Gastrocnemius medialis (tissue), 4 donors: ENCODE results near the gene SLC35F1. TPM values are rescaled to one million over a fixed set of nuclear protein-coding genes. Genes with fewer than 3 reads are reported as not detected.

Experiments
- ATAC-seq, 2 donors: fragments of 150-250 bp; one replicate each; pipeline ENCODE4 v1.9.1; 2016
- DNase-seq, 2 donors: peaks; one replicate each; pipeline ENCODE4 v3.0.0-alpha.2; 2019
- H3K27ac ChIP-seq, 4 donors: fragments of 200-600 bp; sonication (generic); 1 replicate in 1 of 4; 2 replicates in 3 of 4; pipeline ENCODE4 v1.5.1; 2016 to 2018; ENCODE audit warnings: mild to moderate bottlenecking in 2 of 4, moderate library complexity in 1 of 4
- H3K27me3 ChIP-seq, 3 donors: fragments of 200-600 bp; sonication (generic) in 2 of 3; 1 replicate in 1 of 3; 2 replicates in 2 of 3; pipeline versions ENCODE4 v1.5.1 to v1.6.0; 2016 to 2019; ENCODE audit warnings: mild to moderate bottlenecking in 1 of 3, moderate library complexity in 1 of 3
- H3K36me3 ChIP-seq, 2 donors: fragments of 200-600 bp; sonication (generic) in 1 of 2; one replicate each; pipeline ENCODE4 v1.5.1; 2017 to 2018
- H3K4me1 ChIP-seq, 2 donors: fragments of 200-600 bp; sonication (generic) in 1 of 2; one replicate each; pipeline ENCODE4 v1.5.1; 2016 to 2017; ENCODE audit warnings: mild to moderate bottlenecking in 2 of 2
- H3K4me3 ChIP-seq, 4 donors: fragments of 200-600 bp; sonication (generic) in 3 of 4; 1 replicate in 1 of 4; 2 replicates in 3 of 4; pipeline ENCODE4 v1.5.1; 2016 to 2019; ENCODE audit warnings: mild to moderate bottlenecking in 2 of 4
- H3K9me3 ChIP-seq, 3 donors: fragments of 200-600 bp; sonication (generic) in 2 of 3; 1 replicate in 1 of 3; 2 replicates in 2 of 3; pipeline ENCODE4 v1.5.1; 2016 to 2019
- CTCF ChIP-seq, 5 experiments: fragments of 450-650 bp in 3 of 5; fragments of 200-600 bp in 2 of 5; sonication (generic) in 2 of 5; IDR thresholded peaks in 4 of 5; conservative IDR thresholded peaks in 1 of 5; 1 replicate in 4 of 5; 2 replicates in 1 of 5; pipeline ENCODE4 v1.5.1; 2016 to 2019; ENCODE audit warnings: antibody characterized with exemption in 5 of 5, mild to moderate bottlenecking in 3 of 5, moderate library complexity in 3 of 5
- POLR2A ChIP-seq, 2 donors: fragments of 450-650 bp; IDR thresholded peaks; one replicate each; pipeline ENCODE4 v1.6.1; 2017; ENCODE audit warnings: antibody characterized with exemption in 2 of 2, mild to moderate bottlenecking in 2 of 2, moderate library complexity in 2 of 2
- in situ Hi-C, 4 donors: fragments of 200-750 bp; cut with MboI; loops; one replicate each; pipeline versions ENCODE4 v1.15.0 to v1.8.0; 2017; ENCODE audit warnings: low sequenced_read_pairs in 4 of 4
- intact Hi-C: fragments of 100-400 bp; cut with DNase I; formaldehyde crosslinking; loops from one replicate; pipeline ENCODE4 v1.15.1; 2023; ENCODE audit warnings: low total_unique reads
- total RNA-seq, 4 donors: library from RNA; depleted of rRNA; stranded (reverse); fragments of >200 nt; gene quantifications; one replicate each; pipeline versions ENCODE4 v1.1.0 to v1.2.3, GENCODE V29; 2016

SLC35F1 gene
- total RNA-seq, 4 donors from 2014 or later: 0.13 to 0.29 TPM; not detected in 2

- Histone ChIP-seq H3K36me3 (no peaks in the 10 kb centered on the region), H3K27ac (no peak overlapping the region), H3K4me3 (no peak overlapping the region), H3K4me1 (no peaks in the 10 kb centered on the region), H3K9me3 (no peaks in the 10 kb centered on the region), H3K27me3 (no peaks in the 10 kb centered on the region)
- ATAC-seq (no peak), DNase-seq (no peak)
- TF ChIP-seq POLR2A (IDR thresholded peaks at IDR 0.05) (no peak), CTCF (IDR thresholded peaks at IDR 0.05 in 4 of 5, conservative IDR thresholded peaks at IDR 0.05 in 1 of 5) (no peak)
- in situ Hi-C loops (no loop called here), intact Hi-C loops (no loop called here)
These were observed 179.1 kb downstream of the SLC35F1 start for GRCh38 chr6:118086159-118086558.

DNA sequence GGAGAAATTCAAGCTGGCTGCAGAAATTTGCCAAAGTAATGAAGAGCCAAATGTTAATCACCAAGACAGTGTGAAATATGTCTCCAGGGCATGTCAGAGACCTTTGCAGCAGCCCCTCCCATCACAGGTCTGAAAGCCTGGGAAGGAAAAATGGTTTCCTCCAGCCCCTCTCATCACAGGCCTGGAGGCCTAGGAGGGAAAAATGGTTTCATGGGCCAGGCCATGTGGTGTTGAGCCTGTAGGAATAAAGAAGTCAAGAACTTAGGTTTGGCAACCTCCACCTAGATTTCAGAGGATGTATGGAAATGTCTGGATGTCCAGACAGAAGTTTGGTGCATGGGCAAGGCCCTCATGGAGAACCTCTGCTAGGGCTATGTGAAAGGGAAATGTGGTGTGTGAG lies 185.0 kb downstream of the SLC35F1 start:
- H3K27ac ChIP-seq: no peak overlapping the region
- DNase-seq: no peak
- TF ChIP-seq POLR2A (IDR thresholded peaks at IDR 0.05) (no peak), CTCF (IDR thresholded peaks at IDR 0.05 in 4 of 5, conservative IDR thresholded peaks at IDR 0.05 in 1 of 5) (no peak)
- no peak for ATAC-seq
- no peak overlapping the region for H3K4me3 ChIP-seq
- no peaks in the 10 kb centered on the region for H3K27me3 ChIP-seq
- intact Hi-C loops (no loop called here), in situ Hi-C loops (no loop called here)
- H3K36me3 ChIP-seq: no peaks in the 10 kb centered on the region
- H3K9me3 ChIP-seq: no peaks in the 10 kb centered on the region
- no peaks in the 10 kb centered on the region for H3K4me1 ChIP-seq

DNA sequence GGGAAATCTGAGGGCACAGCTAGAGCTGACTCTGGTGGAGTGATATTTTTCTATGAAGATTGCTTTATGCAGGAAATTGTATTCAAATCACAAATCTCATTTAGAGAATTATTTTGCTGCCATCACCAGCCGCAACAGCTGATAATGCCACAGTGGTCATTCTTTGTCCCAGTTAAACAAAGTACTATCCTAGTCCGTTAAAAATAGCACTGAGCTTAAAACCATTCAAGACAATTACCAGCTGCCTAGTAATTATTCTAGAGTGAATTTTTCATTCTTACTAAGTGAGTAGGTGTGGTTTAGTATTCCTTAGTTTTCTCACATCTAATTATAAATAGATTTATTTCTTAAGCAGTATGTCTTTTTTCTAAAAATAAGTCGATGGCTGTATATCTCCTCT lies 190.5 kb downstream of the SLC35F1 start:
- no peak for DNase-seq
- no peak overlapping the region for H3K4me3 ChIP-seq
- H3K27me3 ChIP-seq: no peaks in the 10 kb centered on the region
- no peak for TF ChIP-seq CTCF (IDR thresholded peaks at IDR 0.05 in 4 of 5, conservative IDR thresholded peaks at IDR 0.05 in 1 of 5)
- no peak for TF ChIP-seq POLR2A (IDR thresholded peaks at IDR 0.05)
- no peaks in the 10 kb centered on the region for H3K4me1 ChIP-seq
- intact Hi-C loops: no loop called here
- no peak for ATAC-seq
- no peaks in the 10 kb centered on the region for H3K36me3 ChIP-seq
- H3K27ac ChIP-seq: no peak overlapping the region
- no peaks in the 10 kb centered on the region for H3K9me3 ChIP-seq
- in situ Hi-C loops: no loop called here

- in situ Hi-C loops: no loop called here
- intact Hi-C loops: no loop called here
- Histone ChIP-seq H3K4me1 (no peaks in the 10 kb centered on the region), H3K4me3 (no peak overlapping the region), H3K9me3 (no peaks in the 10 kb centered on the region), H3K27ac (no peak overlapping the region), H3K36me3 (no peaks in the 10 kb centered on the region), H3K27me3 (no peaks in the 10 kb centered on the region)
- ATAC-seq (no peak), DNase-seq (no peak)
- TF ChIP-seq CTCF (IDR thresholded peaks at IDR 0.05 in 4 of 5, conservative IDR thresholded peaks at IDR 0.05 in 1 of 5) (no peak), POLR2A (IDR thresholded peaks at IDR 0.05) (no peak)
These were observed 193.7 kb downstream of the SLC35F1 start for GRCh38 chr6:118100717-118101116.

GRCh38 chr6:118101220-118101619 lies 194.2 kb downstream of the SLC35F1 start:
- TF ChIP-seq CTCF (IDR thresholded peaks at IDR 0.05 in 4 of 5, conservative IDR thresholded peaks at IDR 0.05 in 1 of 5) (no peak), POLR2A (IDR thresholded peaks at IDR 0.05) (no peak)
- Histone ChIP-seq H3K9me3 (no peaks in the 10 kb centered on the region), H3K4me3 (no peak overlapping the region), H3K36me3 (no peaks in the 10 kb centered on the region), H3K27ac (no peak overlapping the region), H3K27me3 (no peaks in the 10 kb centered on the region), H3K4me1 (no peaks in the 10 kb centered on the region)
- in situ Hi-C loops (no loop called here), intact Hi-C loops (no loop called here)
- no peak for DNase-seq
- no peak for ATAC-seq
